Left cardiac atrium (tissue), 4 donors: Measurements from ENCODE around the gene RARA. TPM values are rescaled to one million over a fixed set of nuclear protein-coding genes. Genes with fewer than 3 reads are reported as not detected.

Experiments
- ATAC-seq, 2 donors: fragments of 200-7000 bp; cut with Tn5 transposase; one replicate each; pipeline ENCODE4 v1.9.1; 2020; ENCODE audit warnings: mild to moderate bottlenecking in 2 of 2, moderate library complexity in 2 of 2
- DNase-seq: peaks from one replicate; pipeline ENCODE4 v3.0.0-alpha.2; 2020
- intact Hi-C, 2 donors: fragments of 100-400 bp; cut with DNase I; formaldehyde crosslinking; loops; one replicate each; pipeline versions ENCODE4 v1.14.1 to v1.15.1; 2022 to 2023
- total RNA-seq, 2 donors: library from RNA; stranded (reverse); fragmentation: NEBNext Ultra II Directional; extraction: Animal tissue kit (Norgen Biotek cat#: 25700); gene quantifications; one replicate each; pipeline ENCODE4 v1.2.1, GENCODE V29; 2021
- donor health status: DM: no; HTN: yes; CAD: no.
- donor health status: DM: no; HTN: yes; CAD: no; lungs with severe emphysema.
- donor health status: DM: yes; HTN: yes; CAD: no.
- donor health status: Dilated cardiomyopathy.

The RARA gene
- total RNA-seq, 2 donors from 2014 or later, result 23.3 to 43.8 TPM

GRCh38 chr17:40322358-40323315, 13.7 kb downstream of the RARA start:
- peak; percentile 7 to 8 for ATAC-seq
- DNase-seq, result peak; percentile 86
- intact Hi-C loops, result no loop called here

DNA sequence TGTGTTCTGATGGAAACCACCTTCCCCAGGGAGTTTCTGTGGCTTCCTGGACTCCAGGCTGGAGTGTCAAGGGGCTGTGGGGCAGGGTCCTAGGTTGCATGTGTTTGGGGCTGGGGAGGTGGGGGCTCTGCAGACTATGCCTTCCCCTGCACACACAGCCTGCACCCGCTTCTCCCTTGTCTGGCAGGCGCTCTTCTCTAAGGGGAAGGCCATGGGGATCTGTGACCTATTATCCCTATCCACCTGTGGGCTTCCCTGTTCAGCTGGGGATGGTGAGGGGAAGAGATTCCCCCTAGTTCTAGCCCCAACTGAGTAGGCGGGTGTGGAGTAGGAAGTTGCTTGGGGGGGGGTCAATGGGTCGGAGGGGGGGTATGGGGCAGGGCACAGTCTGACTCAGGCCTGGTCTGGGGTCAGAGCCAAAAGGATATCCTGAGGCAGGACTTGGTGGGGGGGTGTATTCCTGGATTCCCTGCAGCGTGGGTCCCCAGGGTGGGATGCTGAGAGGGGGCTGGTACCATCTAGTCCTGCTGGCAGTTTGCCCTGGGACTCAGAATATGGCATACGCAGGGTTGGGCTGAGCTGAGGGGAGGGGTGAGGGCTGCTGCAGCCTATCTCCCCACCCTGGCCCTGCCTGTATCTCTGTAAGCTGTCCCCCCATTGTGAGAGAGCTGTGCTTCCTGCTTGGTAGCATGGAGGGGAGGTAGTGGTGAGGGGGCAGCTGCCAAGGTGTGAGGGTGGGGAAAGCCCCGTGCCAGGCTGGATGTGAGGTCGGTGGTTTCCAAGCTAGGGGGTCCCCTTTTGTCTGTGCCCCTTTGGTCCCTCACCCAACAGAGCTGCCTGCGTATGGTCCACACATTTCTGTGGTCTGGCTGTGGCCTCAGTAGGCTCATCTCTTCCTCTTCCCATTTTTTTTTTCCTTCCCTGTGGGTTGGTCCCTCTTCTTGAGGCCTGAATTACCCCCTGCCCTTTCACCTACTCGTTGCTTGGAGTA, 14.7 kb downstream of the RARA start:
- intact Hi-C loops, result no loop called here
- peak; percentile 5 to 33 for ATAC-seq
- DNase-seq, result peak; percentile 94

DNA sequence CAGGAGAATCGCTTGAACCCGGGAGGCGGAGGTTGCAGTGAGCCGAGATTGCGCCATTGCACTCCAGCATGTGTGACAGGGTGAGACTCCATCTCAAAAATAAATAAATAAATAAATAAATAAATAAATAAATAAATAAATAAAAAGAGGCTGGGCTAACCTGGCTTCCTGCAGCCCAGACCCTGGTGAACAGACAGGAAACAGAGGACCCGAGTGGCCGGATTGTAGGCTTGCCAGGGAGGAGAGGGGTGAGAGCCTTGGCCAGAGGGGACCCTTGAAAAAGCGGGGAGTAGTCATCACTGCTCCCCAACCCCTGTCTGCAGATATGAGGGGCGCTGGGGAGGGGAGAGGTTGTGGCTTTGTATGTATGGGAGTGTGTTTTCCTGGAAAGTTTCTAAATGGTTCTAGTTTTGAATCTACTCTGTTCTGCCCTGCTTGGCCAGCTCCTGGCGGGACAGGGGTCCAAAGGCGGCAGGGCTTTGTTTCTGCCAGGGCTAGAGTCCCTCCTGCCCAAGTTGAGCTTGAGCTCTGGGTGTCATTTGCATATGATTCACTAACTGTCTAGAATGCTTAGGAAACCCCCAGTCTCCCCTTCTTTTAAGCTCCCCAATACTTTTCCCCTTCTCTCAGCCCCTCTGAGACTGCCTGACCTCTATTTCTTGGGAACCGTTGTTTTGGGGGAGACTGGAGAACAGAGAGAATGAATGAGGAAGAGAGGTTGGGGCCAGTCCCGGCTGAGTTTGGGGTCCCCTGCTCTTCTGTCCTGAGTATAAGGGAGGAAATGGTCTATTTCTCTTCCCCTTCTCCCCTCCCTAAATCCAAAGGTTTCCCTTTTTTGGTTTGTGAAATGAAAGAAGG, 16.4 kb downstream of the RARA start:
- no peak for ATAC-seq
- peak; percentile 23 for DNase-seq
- intact Hi-C loops, result no loop called here

DNA sequence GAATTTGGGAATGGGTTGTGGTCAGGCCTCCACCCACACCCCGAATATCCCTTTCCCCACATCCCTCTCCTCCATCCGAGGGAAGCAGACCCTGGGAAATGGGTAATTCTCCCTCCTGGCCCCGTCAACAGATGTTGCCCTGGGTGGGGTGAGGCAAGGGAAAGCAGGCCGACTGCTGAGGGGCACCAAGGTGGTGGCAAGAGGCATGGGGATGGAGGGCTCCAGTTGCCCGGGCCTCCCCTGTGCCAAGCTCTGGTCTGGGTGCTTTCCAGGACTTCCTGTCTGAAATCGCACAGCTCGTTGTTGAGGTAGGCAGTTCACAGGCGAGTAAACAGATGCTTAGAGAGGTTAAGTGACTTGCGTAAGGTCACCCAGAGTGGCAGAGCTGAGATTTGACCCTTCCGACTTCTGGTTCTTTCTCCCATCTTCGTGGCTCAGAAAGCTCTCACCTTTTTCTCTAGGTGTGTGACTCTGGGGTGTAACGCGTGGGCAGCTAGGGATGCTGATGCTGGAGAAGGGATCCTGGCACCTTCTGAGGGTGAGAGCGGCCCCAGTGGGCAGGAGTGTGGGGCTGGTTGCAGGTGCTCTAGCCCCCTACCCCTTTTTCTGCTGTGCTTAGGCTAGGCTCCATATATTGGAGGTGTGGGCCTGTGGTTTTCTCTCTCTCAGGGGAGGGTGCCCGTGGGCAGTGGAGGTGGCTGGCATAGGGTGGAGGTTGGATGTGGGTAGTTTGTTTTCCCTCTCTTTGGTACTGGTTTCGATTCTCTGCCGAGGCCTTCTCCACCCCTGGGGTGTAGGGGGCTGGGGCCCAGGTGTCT, 17.2 kb downstream of the RARA start:
- ATAC-seq (no peak), DNase-seq (no peak)
- intact Hi-C loops, result no loop called here

DNA sequence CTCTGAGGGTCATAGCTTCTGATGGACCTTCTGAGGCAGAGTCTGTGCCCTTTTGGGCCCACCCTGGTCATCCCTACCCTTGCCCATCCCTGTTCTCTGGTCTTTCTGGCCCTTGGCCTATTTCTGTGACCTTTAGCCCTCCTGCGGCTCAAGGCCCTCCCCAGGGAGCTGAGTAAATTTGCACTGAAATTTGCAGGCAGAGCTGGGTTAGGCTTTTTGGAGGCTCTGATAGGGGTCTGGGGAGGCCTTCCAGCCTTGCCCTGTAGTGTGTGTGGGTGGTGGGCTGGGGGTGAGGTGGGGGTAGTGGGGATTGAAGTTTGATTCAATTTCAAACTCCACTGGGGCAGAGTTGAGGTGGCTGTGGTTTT, 17.8 kb downstream of the RARA start:
- no peak for DNase-seq
- intact Hi-C loops, result no loop called here
- ATAC-seq, result no peak

- ATAC-seq (no peak), DNase-seq (no peak)
- intact Hi-C loops, result no loop called here
These were observed 18.3 kb downstream of the RARA start for GRCh38 chr17:40327244-40327729.

- intact Hi-C loops, result no loop called here
- peak in 1 of 2 donors; percentile 4 for ATAC-seq
- peak; percentile 81 for DNase-seq
These were observed 18.9 kb downstream of the RARA start for GRCh38 chr17:40327735-40328385.

- DNase-seq (no peak), ATAC-seq (no peak)
- intact Hi-C loops, result no loop called here
These were observed 19.4 kb downstream of the RARA start for GRCh38 chr17:40328386-40328766.

GRCh38 chr17:40329839-40330794, 21.1 kb downstream of the RARA start:
- ATAC-seq (peak; percentile 4 to 35), DNase-seq (peak; percentile 77)
- intact Hi-C loops, result no loop called here

GRCh38 chr17:40330850-40331470, 22.0 kb downstream of the RARA start:
- DNase-seq (no peak), ATAC-seq (no peak)
- intact Hi-C loops, result no loop called here

DNA sequence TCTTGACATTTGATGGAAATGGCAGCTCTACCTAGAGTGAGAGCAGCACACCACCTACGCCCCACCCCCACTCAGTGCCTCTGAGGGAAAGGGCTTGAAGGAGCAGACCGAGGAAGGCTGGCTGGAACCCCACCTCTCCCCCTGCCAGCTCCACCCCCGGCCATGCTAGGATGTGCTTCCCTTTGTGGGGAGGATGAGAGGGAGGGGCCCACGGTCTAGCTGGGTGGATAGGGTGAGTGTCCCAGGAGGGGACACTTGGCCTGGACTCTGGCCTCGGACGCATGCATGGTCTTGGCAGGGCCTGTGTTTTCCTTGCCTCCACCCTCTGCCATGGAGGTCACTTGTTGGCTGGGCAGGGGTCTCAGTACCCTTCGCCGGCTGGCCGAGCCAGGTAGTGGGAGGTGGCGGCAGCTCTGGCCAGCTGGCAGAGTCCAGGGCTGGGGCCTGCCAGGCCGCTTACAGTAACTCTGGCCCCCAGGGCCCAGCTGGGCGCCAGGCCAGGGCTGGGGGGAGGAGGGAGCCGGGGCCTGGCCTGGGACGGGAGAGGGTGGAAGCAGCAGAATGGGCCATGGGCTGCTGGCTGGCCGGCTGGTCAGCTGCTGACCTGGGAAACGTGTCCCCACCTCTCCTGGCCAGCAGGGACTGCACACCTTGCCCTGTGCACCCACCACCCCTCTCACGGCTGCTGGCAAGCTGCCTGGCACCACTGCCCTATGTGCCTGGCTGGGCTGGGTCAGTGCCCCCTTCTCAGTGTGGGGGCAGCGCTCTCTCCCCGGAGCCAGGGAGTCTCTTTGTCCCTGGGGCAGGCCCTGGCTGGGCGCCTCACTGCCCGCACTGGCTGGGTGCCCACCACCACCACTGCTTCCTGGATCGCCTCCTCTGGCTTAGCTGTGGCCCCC, 23.0 kb downstream of the RARA start:
- DNase-seq, result peak; percentile 93
- intact Hi-C loops, result no loop called here
- peak; percentile 92 for ATAC-seq

DNA sequence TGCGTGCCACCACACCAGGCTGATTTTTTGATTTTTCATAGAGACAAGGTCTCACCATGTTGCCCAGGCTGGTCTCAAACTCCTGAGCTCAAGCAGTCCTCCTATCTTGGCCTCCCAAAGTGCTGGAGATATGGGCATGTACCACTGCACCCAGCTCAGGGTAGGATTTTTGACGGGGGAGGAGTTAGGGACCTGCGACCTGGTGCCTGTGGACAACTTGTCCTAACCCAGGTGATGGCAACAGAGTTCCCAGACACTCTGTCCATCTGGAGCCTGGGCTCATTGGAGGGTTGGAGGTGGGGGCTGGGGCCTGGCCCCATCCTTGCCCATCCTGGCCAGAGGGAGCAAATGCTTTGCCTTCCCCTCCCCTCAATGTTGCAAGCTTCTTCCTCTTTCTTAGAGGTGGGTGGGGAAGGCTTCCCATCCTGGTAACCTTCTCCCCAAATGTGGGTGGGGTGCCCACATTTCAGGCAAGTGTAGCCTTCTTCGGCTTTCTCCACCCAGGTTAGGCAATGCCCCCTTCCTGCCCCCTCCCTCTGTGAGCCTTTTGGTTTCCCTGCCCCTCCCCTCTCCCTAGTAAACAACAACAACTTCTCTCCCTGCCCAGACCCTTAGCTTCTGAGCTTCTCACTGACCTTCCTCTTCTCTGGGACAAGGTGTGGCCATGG, 24.9 kb downstream of the RARA start:
- DNase-seq, result no peak
- intact Hi-C loops, result no loop called here
- ATAC-seq, result no peak

- ATAC-seq (no peak), DNase-seq (no peak)
- intact Hi-C loops, result no loop called here
These were observed 26.6 kb downstream of the RARA start for GRCh38 chr17:40335620-40336019.

GRCh38 chr17:40337351-40337750, 28.4 kb downstream of the RARA start:
- no peak for DNase-seq

More at GRCh38 chr17:40337351-40337750, 28.4 kb downstream of the RARA start:
- intact Hi-C loops, result no loop called here
- ATAC-seq, result no peak
